OCI-LY3 (cell line): ENCODE results near the gene FLACC1.
A peak's percentile ranks its signal among the peaks of the same experiment; 100 is the strongest.

ENCODE experiments used
- H2AFZ ChIP-seq: fragments of 200-600, 300-600 bp; shearing (Covaris generic); 2 replicates; pipeline ENCODE4 v1.6.0; 2014; ENCODE audit warnings: antibody characterized with exemption, low read depth, low read length
- H3K27ac ChIP-seq: fragments of 200-600, 300-600 bp; sonication (generic); 2 replicates; pipeline ENCODE4 v1.5.1; 2014; ENCODE audit warnings: mild to moderate bottlenecking, low read length, moderate library complexity, mixed read lengths
- H3K27me3 ChIP-seq: fragments of 200-600, 300-600 bp; sonication (generic); 2 replicates; pipeline ENCODE4 v1.6.1; 2014; ENCODE audit warnings: low read depth, low read length, mixed read lengths
- H3K36me3 ChIP-seq: fragments of 200-600, 300-600 bp; sonication (generic); replicated peaks from 2 replicates; pipeline ENCODE3; 2014; ENCODE audit warnings: low read depth, low read length, mixed read lengths
- H3K4me1 ChIP-seq: fragments of 300-600, 200-600 bp; sonication (generic); 2 replicates; pipeline ENCODE4 v1.6.1; 2014; ENCODE audit warnings: low read length, mixed read lengths
- H3K4me2 ChIP-seq: fragments of 200-600, 300-600 bp; sonication (generic); 2 replicates; pipeline ENCODE4 v1.6.1; 2014; ENCODE audit warnings: low read length, mixed read lengths
- H3K4me3 ChIP-seq: fragments of 300-600, 200-600 bp; sonication (generic); 2 replicates; pipeline ENCODE4 v1.5.1; 2014; ENCODE audit warnings: antibody characterized with exemption, mild to moderate bottlenecking, low read length, moderate library complexity
- H3K79me2 ChIP-seq: fragments of 300-600, 200-600 bp; shearing (Covaris generic); 2 replicates; pipeline ENCODE4 v1.6.1; 2014; ENCODE audit warnings: mild to moderate bottlenecking, low read length, mixed read lengths
- H3K9ac ChIP-seq: fragments of 300-600, 200-600 bp; shearing (Covaris generic); 2 replicates; pipeline ENCODE4 v1.6.0; 2014; ENCODE audit warnings: mild to moderate bottlenecking, low read length, moderate library complexity
- H3K9me3 ChIP-seq: fragments of 200-600, 300-600 bp; shearing (Covaris generic); 2 replicates; pipeline ENCODE4 v1.6.1; 2014; ENCODE audit warnings: low read length, mixed read lengths; ENCODE audit not compliant: insufficient read depth
- H4K20me1 ChIP-seq: fragments of 200-600, 300-600 bp; sonication (generic); 2 replicates; pipeline ENCODE4 v1.6.1; 2016; ENCODE audit warnings: low read length, mixed read lengths; ENCODE audit not compliant: insufficient read depth
- CTCF ChIP-seq: fragments of 200-600, 300-600 bp; sonication (generic); IDR thresholded peaks from 2 replicates; pipeline ENCODE4 v1.5.1; 2014; ENCODE audit warnings: antibody characterized with exemption, low read length, low read depth
- EZH2phosphoT487 ChIP-seq: fragments of 200-600 bp; shearing (Covaris generic); IDR thresholded peaks from 2 replicates; pipeline ENCODE4 v1.6.1; 2018; ENCODE audit warnings: antibody characterized with exemption, mixed run types, low read depth

Gene FLACC1

GRCh38 chr2:201366146-201366545 is 9.0 kb upstream of the FLACC1 start:
- Histone ChIP-seq H3K4me2 (no peak overlapping the region), H3K9me3 (no peaks in the 10 kb centered on the region), H3K4me1 (no peaks in the 10 kb centered on the region), H3K9ac (no peak overlapping the region), H3K27me3 (no peaks in the 10 kb centered on the region), H3K4me3 (no peak overlapping the region), H4K20me1 (no peaks in the 10 kb centered on the region), H3K36me3 (no peaks in the 10 kb centered on the region), H3K79me2 (no peaks in the 10 kb centered on the region), H2AFZ (no peak overlapping the region), H3K27ac (no peak overlapping the region)
- no peak for TF ChIP-seq EZH2phosphoT487
- no peak for TF ChIP-seq CTCF

GRCh38 chr2:201363857-201364560 is 6.9 kb upstream of the FLACC1 start:
- Histone ChIP-seq H3K4me3 (no peak overlapping the region), H3K4me2 (no peak overlapping the region), H3K9ac (no peak overlapping the region), H3K79me2 (no peaks in the 10 kb centered on the region), H3K27me3 (no peaks in the 10 kb centered on the region), H4K20me1 (no peaks in the 10 kb centered on the region), H3K4me1 (peaks cover under 1% of the 10 kb centered on the region), H2AFZ (no peak overlapping the region), H3K36me3 (no peaks in the 10 kb centered on the region), H3K9me3 (no peaks in the 10 kb centered on the region), H3K27ac (no peak overlapping the region)
- TF ChIP-seq CTCF (peak; percentile 91), EZH2phosphoT487 (no peak)

GRCh38 chr2:201362396-201362795 is 5.3 kb upstream of the FLACC1 start:
- Histone ChIP-seq H3K79me2 (no peaks in the 10 kb centered on the region), H3K27ac (no peak overlapping the region), H3K9me3 (no peaks in the 10 kb centered on the region), H3K27me3 (no peaks in the 10 kb centered on the region), H3K9ac (no peak overlapping the region), H3K4me1 (peaks cover 5% of the 10 kb centered on the region), H3K4me3 (no peak overlapping the region), H3K36me3 (no peaks in the 10 kb centered on the region), H3K4me2 (no peak overlapping the region), H2AFZ (no peak overlapping the region), H4K20me1 (no peaks in the 10 kb centered on the region)
- no peak for TF ChIP-seq EZH2phosphoT487
- no peak for TF ChIP-seq CTCF

GRCh38 chr2:201361078-201361733 is 4.1 kb upstream of the FLACC1 start:
- Histone ChIP-seq H3K4me3 (no peak overlapping the region), H3K79me2 (no peaks in the 10 kb centered on the region), H2AFZ (no peak overlapping the region), H4K20me1 (no peaks in the 10 kb centered on the region), H3K4me1 (peaks cover 5% of the 10 kb centered on the region), H3K36me3 (no peaks in the 10 kb centered on the region), H3K27ac (no peak overlapping the region), H3K4me2 (no peak overlapping the region), H3K27me3 (no peaks in the 10 kb centered on the region), H3K9ac (no peak overlapping the region), H3K9me3 (no peaks in the 10 kb centered on the region)
- TF ChIP-seq EZH2phosphoT487 = no peak
- no peak for TF ChIP-seq CTCF
